Mesenchymal stem cell (in vitro differentiated cells and primary cell): Measurements from ENCODE around the gene KIN.
A peak's percentile ranks its signal among the peaks of the same experiment; 100 is the strongest.

Experiments
- DNase-seq: peaks from one replicate; pipeline ENCODE4 v3.0.0-alpha.2; 2013
- H2AFZ ChIP-seq: one replicate; pipeline ENCODE4 v1.6.1; 2013; ENCODE audit warnings: low read depth, mild to moderate bottlenecking, control low read depth, inconsistent platforms, low read length, moderate library complexity
- H2AK5ac ChIP-seq: 2 replicates; pipeline ENCODE4 v1.6.1; 2013; ENCODE audit warnings: low read length, moderate library complexity, mild to moderate bottlenecking, inconsistent platforms; ENCODE audit not compliant: severe bottlenecking
- H2BK120ac ChIP-seq: one replicate; pipeline ENCODE4 v1.6.1; 2013; ENCODE audit warnings: low read depth, mild to moderate bottlenecking, inconsistent platforms, low read length, moderate library complexity
- H2BK12ac ChIP-seq, 2 experiments: one replicate each; pipeline ENCODE4 v1.6.1; 2013; ENCODE audit warnings: inconsistent platforms in 2 of 2, low read length in 2 of 2, mild to moderate bottlenecking in 2 of 2, moderate library complexity in 2 of 2, control low read depth in 1 of 2
- H2BK15ac ChIP-seq: one replicate; pipeline ENCODE4 v1.6.1; 2013; ENCODE audit warnings: mild to moderate bottlenecking, low read depth, inconsistent platforms; ENCODE audit not compliant: poor library complexity, severe bottlenecking
- H2BK5ac ChIP-seq: 2 replicates; pipeline ENCODE4 v1.6.1; 2013; ENCODE audit warnings: low read depth, mild to moderate bottlenecking, low read length, control low read depth, inconsistent platforms; ENCODE audit not compliant: poor library complexity, severe bottlenecking
- H3K14ac ChIP-seq, 2 experiments: one replicate each; pipeline ENCODE4 v1.6.1; 2013; ENCODE audit warnings: inconsistent platforms in 2 of 2, low read length in 2 of 2, control low read depth in 1 of 2, mild to moderate bottlenecking in 1 of 2, moderate library complexity in 1 of 2
- H3K18ac ChIP-seq, 2 experiments: one replicate each; pipeline ENCODE4 v1.6.1; 2013; ENCODE audit warnings: inconsistent platforms in 2 of 2, low read length in 2 of 2, control low read depth in 1 of 2, low read depth in 1 of 2, mild to moderate bottlenecking in 1 of 2
- H3K23ac ChIP-seq, 2 experiments: one replicate each; pipeline ENCODE4 v1.6.1; 2013; ENCODE audit warnings: inconsistent platforms in 2 of 2, low read length in 2 of 2, mild to moderate bottlenecking in 2 of 2, moderate library complexity in 2 of 2, control low read depth in 1 of 2
- H3K27ac ChIP-seq: 2 replicates; pipeline ENCODE4 v1.5.1; 2013; ENCODE audit warnings: mild to moderate bottlenecking, moderate library complexity, low read length, control low read depth, inconsistent platforms; ENCODE audit not compliant: poor library complexity, severe bottlenecking
- H3K27me3 ChIP-seq, 2 experiments: 2 replicates each; pipeline versions ENCODE4 v1.6.1 to v1.7.0; 2013; ENCODE audit warnings: low read length in 2 of 2, mild to moderate bottlenecking in 2 of 2, moderate library complexity in 2 of 2, control low read depth in 1 of 2, inconsistent platforms in 1 of 2; ENCODE audit not compliant: control insufficient read depth in 1 of 2, insufficient read depth in 1 of 2
- H3K36me3 ChIP-seq, 2 experiments: 2 replicates each; pipeline versions ENCODE4 v1.6.1 to v1.7.0; 2013; ENCODE audit warnings: low read length in 2 of 2, control low read depth in 1 of 2, inconsistent platforms in 1 of 2, low read depth in 1 of 2, mild to moderate bottlenecking in 1 of 2; ENCODE audit not compliant: insufficient read depth in 2 of 2, control insufficient read depth in 1 of 2
- H3K4ac ChIP-seq, 2 experiments: one replicate each; pipeline ENCODE4 v1.6.1; 2013; ENCODE audit warnings: inconsistent platforms in 2 of 2, low read length in 2 of 2, mild to moderate bottlenecking in 2 of 2, moderate library complexity in 2 of 2, control low read depth in 1 of 2, low read depth in 1 of 2
- H3K4me1 ChIP-seq: 2 replicates; pipeline ENCODE4 v1.6.1; 2013; ENCODE audit warnings: low read depth, low read length, control low read depth; ENCODE audit not compliant: control insufficient read depth, insufficient read depth
- H3K4me2 ChIP-seq: 2 replicates; pipeline ENCODE4 v1.6.1; 2013; ENCODE audit warnings: low read length, mild to moderate bottlenecking, inconsistent platforms; ENCODE audit not compliant: poor library complexity, severe bottlenecking
- H3K4me3 ChIP-seq, 2 experiments: 2 replicates each; pipeline versions ENCODE4 v1.5.1 to v1.7.0; 2013; ENCODE audit warnings: low read length in 2 of 2, mild to moderate bottlenecking in 2 of 2, control low read depth in 1 of 2, low read depth in 1 of 2; ENCODE audit not compliant: insufficient read depth in 1 of 2
- H3K79me1 ChIP-seq: replicated peaks from 2 replicates; pipeline ENCODE4 v1.6.1; 2013; ENCODE audit warnings: mild to moderate bottlenecking, control low read depth, low read length, inconsistent platforms; ENCODE audit not compliant: poor library complexity, severe bottlenecking
- H3K9ac ChIP-seq: 2 replicates; pipeline ENCODE4 v1.7.0; 2013; ENCODE audit warnings: mild to moderate bottlenecking, low read length, moderate library complexity
- H3K9me3 ChIP-seq: 2 replicates; pipeline ENCODE4 v1.7.0; 2013; ENCODE audit warnings: mild to moderate bottlenecking, low read length; ENCODE audit not compliant: control insufficient read depth
- H4K8ac ChIP-seq: one replicate; pipeline ENCODE4 v1.6.1; 2013; ENCODE audit warnings: inconsistent platforms, mild to moderate bottlenecking, low read length, moderate library complexity
- H4K91ac ChIP-seq: one replicate; pipeline ENCODE4 v1.6.1; 2013; ENCODE audit warnings: mild to moderate bottlenecking, low read length, inconsistent platforms
- WGBS: methylation state at CpG from one replicate; pipeline ENCODE4 v1.1.7; 2013; ENCODE audit warnings: mixed read lengths; 5-methylcytosine and 5-hydroxymethylcytosine counted together

The KIN gene

DNA sequence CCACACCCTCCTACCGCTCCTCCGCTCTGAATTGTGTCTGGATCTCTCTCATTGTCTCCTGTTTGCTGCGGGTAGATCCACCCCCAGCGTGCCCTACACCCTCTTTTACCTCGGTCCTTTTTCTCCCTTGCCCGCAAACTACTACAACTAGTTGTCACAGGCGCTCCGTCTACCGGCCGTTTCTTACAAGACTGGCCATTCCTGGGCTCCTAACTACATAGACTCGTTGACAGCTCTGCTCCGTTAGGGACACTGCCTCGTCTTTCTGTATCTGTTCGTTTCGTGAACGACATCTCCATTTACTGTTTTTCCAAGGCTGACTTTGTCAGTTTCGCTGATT, 31.3 kb upstream of the KIN start:
- Histone ChIP-seq H3K4me1 (peaks cover 2% of the 10 kb centered on the region), H4K91ac (no peak overlapping the region), H2AK5ac (no peak overlapping the region), H2BK120ac (no peak overlapping the region), H2BK5ac (no peak overlapping the region), H3K36me3 (peaks cover 0 to 13% of the 10 kb centered on the region in 2 experiments), H4K8ac (no peak overlapping the region), H3K79me1 (peaks cover 17% of the 10 kb centered on the region), H3K9me3 (no peaks in the 10 kb centered on the region), H3K4me3 (peak overlapping the region; percentile 85 to 99), H3K27me3 (peaks cover 11 to 24% of the 10 kb centered on the region in 2 experiments), H3K4ac (no peak overlapping the region), H2AFZ (peak overlapping the region; percentile 100), H3K9ac (peak overlapping the region; percentile 92), H3K4me2 (peak overlapping the region; percentile 86), H3K14ac (no peak overlapping the region), H3K18ac (no peak overlapping the region), H3K23ac (no peak overlapping the region), H3K27ac (no peak overlapping the region), H2BK12ac (no peak overlapping the region), H2BK15ac (no peak overlapping the region)
- WGBS: 3% methylated on average over 17 of the region's 17 CpGs
- DNase-seq: peak; percentile 66

DNA sequence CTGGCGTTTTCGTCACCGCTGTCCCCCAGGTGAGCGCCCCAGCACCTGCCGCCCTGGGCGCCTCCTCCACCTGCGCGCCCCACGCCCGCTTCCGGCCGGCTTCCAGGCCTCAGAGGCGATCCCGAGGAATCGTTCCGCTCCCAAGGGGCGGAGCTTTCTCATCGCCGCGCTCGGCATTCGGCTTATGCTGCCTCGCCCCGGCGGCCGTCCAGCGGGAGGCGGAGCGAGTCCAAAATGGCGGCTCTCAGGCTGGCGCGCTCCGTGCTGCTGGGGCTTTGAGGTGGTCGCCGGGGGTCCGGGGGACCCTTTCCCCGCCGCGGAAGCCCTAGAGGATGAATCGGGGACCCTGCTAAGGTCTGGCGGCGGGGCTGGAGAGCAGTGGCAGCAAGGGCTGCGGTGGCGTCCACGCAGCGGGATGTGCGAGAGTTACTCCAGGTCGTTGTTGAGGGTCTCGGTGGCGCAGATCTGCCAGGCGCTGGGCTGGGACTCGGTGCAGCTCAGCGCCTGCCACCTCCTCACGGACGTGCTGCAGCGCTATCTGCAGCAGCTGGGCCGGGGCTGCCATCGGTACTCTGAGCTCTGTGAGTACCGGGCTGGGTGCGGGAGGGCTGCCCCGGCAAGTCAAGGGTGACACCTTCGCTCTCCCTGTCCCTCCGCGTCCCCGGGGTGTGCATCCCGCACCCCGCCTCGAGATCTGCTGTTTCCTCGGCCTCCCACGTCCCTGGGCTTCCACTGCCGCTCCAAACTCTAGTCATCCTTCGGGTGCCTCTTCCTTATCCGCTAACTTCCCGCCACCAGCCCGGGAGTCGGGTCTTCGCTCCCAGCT, 30.7 kb upstream of the KIN start, which contains the start of gene TAF3:
TAF3 (plus strand) TSS at position 211 of the 826 bp plus-strand sequence; CDS start at position 416, 205 bp downstream.
- Histone ChIP-seq H3K27ac (no peak within 1 kb of the TSS), H3K36me3 (peaks cover 0 to 12% of the 10 kb centered on the region in 2 experiments), H2BK120ac (peak within 1 kb of the TSS; percentile 68), H3K9ac (peak within 1 kb of the TSS; percentile 92), H3K4me3 (peak within 1 kb of the TSS; percentile 85 to 99), H2BK5ac (no peak within 1 kb of the TSS), H3K4me1 (peaks cover 2% of the 10 kb centered on the region), H3K4me2 (peak within 1 kb of the TSS; percentile 88), H2BK12ac (no peak within 1 kb of the TSS), H3K23ac (peak within 1 kb of the TSS in 1 of 2 experiments; percentile 16), H3K79me1 (peaks cover 17% of the 10 kb centered on the region), H3K9me3 (no peaks in the 10 kb centered on the region), H2AFZ (peak within 1 kb of the TSS; percentile 100), H3K18ac (peak within 1 kb of the TSS in 1 of 2 experiments; percentile 80), H4K8ac (peak within 1 kb of the TSS; percentile 95), H2BK15ac (peak within 1 kb of the TSS; percentile 37), H2AK5ac (no peak within 1 kb of the TSS), H4K91ac (peak within 1 kb of the TSS; percentile 71), H3K4ac (peak within 1 kb of the TSS in 1 of 2 experiments; percentile 47), H3K27me3 (peaks cover 11 to 27% of the 10 kb centered on the region in 2 experiments), H3K14ac (no peak within 1 kb of the TSS)
- WGBS: under 1% methylated on average over 77 of the region's 77 CpGs
- peak; percentile 90 for DNase-seq

DNA sequence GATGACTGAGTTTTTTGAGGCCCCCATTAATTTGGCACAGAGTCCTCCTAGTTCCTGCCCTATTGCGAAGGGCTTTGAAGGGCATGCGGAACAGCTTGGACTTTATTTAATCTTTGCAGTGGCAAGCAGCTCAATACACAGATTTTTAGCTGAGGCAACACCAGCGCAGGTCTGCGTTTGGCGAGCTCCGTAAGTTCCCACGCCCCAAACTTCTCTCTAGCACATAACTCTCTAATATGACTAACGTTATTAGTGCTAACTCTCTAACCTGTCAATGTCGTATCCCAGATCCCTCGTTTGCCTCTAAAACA, 30.1 kb upstream of the KIN start:
- H3K4me1 ChIP-seq: peaks cover 3% of the 10 kb centered on the region
- no peaks in the 10 kb centered on the region for H3K9me3 ChIP-seq
- no peak overlapping the region for H4K91ac ChIP-seq
- no peak overlapping the region for H3K14ac ChIP-seq
- H2AFZ ChIP-seq: peak overlapping the region; percentile 75
- no peak overlapping the region for H2BK15ac ChIP-seq
- H3K23ac ChIP-seq: no peak overlapping the region
- H3K27me3 ChIP-seq: peaks cover 11 to 27% of the 10 kb centered on the region in 2 experiments
- H3K18ac ChIP-seq: no peak overlapping the region
- H2AK5ac ChIP-seq: no peak overlapping the region
- H3K36me3 ChIP-seq: peaks cover 0 to 12% of the 10 kb centered on the region in 2 experiments
- H3K27ac ChIP-seq: no peak overlapping the region
- 5% methylated on average over 10 of the region's 10 CpGs for WGBS
- no peak overlapping the region for H2BK5ac ChIP-seq
- peak overlapping the region in 1 of 2 experiments; percentile 47 for H3K4ac ChIP-seq
- DNase-seq: no peak
- H3K4me3 ChIP-seq: peak overlapping the region; percentile 85 to 99
- H2BK12ac ChIP-seq: no peak overlapping the region
- peak overlapping the region; percentile 88 for H3K4me2 ChIP-seq
- peak overlapping the region; percentile 87 for H4K8ac ChIP-seq
- H3K79me1 ChIP-seq: peaks cover 14% of the 10 kb centered on the region
- H3K9ac ChIP-seq: peak overlapping the region; percentile 92
- H2BK120ac ChIP-seq: no peak overlapping the region

GRCh38 chr10:7817576-7817975, 29.8 kb upstream of the KIN start:
- DNase-seq: no peak
- Histone ChIP-seq H2AK5ac (no peak overlapping the region), H3K9me3 (no peaks in the 10 kb centered on the region), H3K27me3 (peaks cover 11 to 27% of the 10 kb centered on the region in 2 experiments), H3K4me2 (peak overlapping the region; percentile 88), H3K27ac (no peak overlapping the region), H2BK120ac (no peak overlapping the region), H3K4me3 (peak overlapping the region in 1 of 2 experiments; percentile 99), H3K9ac (peak overlapping the region; percentile 92), H3K18ac (no peak overlapping the region), H3K23ac (no peak overlapping the region), H2BK15ac (no peak overlapping the region), H3K4me1 (peaks cover 3% of the 10 kb centered on the region), H2BK12ac (no peak overlapping the region), H2AFZ (no peak overlapping the region), H3K4ac (no peak overlapping the region), H3K14ac (no peak overlapping the region), H4K8ac (peak overlapping the region; percentile 73), H2BK5ac (no peak overlapping the region), H3K36me3 (peaks cover 0 to 12% of the 10 kb centered on the region in 2 experiments), H3K79me1 (peaks cover 14% of the 10 kb centered on the region), H4K91ac (no peak overlapping the region)
- WGBS: 9% methylated on average over 5 of the region's 12 CpGs
